ENCODE data around the gene ZFP14. TPM values are rescaled to one million over a fixed set of nuclear protein-coding genes. Genes with fewer than 3 reads are reported as not detected.

Gene ZFP14
- polyA plus RNA-seq (ENCODE audit: insufficient read length in 3 of 3): 10 to 100 TPM; 11.0 to 16.6 (median 14.3) TPM
- long read RNA-seq, donor 1, full-length matches to known transcripts: 1 of 1 reads
- long read RNA-seq, donor 1, partial matches to known transcripts: 0 of 1 reads
- long read RNA-seq, donor 1, other reads (novel, unspliced or antisense): 0 of 1 reads
- long read RNA-seq, donor 2: 0 reads
- long read RNA-seq, donor 3, full-length matches to known transcripts: 1 of 1 reads
- long read RNA-seq, donor 3, partial matches to known transcripts: 0 of 1 reads
- long read RNA-seq, donor 3, other reads (novel, unspliced or antisense): 0 of 1 reads
- long read RNA-seq, donor 4, full-length matches to known transcripts: 1 of 1 reads
- long read RNA-seq, donor 4, partial matches to known transcripts: 0 of 1 reads
- long read RNA-seq, donor 4, other reads (novel, unspliced or antisense): 0 of 1 reads
- long read RNA-seq, donor 5, full-length matches to known transcripts: 1 of 1 reads
- long read RNA-seq, donor 5, partial matches to known transcripts: 0 of 1 reads
- long read RNA-seq, donor 5, other reads (novel, unspliced or antisense): 0 of 1 reads
- long read RNA-seq, donor 6: 0 reads
- long read RNA-seq, donor 7, full-length matches to known transcripts: 3 of 3 reads
- long read RNA-seq, donor 7, partial matches to known transcripts: 0 of 3 reads
- long read RNA-seq, donor 7, other reads (novel, unspliced or antisense): 0 of 3 reads
- long read RNA-seq, donor 8, full-length matches to known transcripts: 1 of 1 reads
- long read RNA-seq, donor 8, partial matches to known transcripts: 0 of 1 reads
- long read RNA-seq, donor 8, other reads (novel, unspliced or antisense): 0 of 1 reads
- long read RNA-seq, donor 9: 0 reads
- long read RNA-seq, donor 10, full-length matches to known transcripts: 2 of 2 reads
- long read RNA-seq, donor 10, partial matches to known transcripts: 0 of 2 reads
- long read RNA-seq, donor 10, other reads (novel, unspliced or antisense): 0 of 2 reads
- long read RNA-seq, donor 11, partial matches to known transcripts: 0 of 1 reads
- long read RNA-seq, donor 11, other reads (novel, unspliced or antisense): 0 of 1 reads
- long read RNA-seq, donor 12, full-length matches to known transcripts: 2 of 2 reads
- long read RNA-seq, donor 12, partial matches to known transcripts: 0 of 2 reads
- long read RNA-seq, donor 12, other reads (novel, unspliced or antisense): 0 of 2 reads
- long read RNA-seq, donor 13: 0 reads
- long read RNA-seq, donor 14: 0 reads
- long read RNA-seq, donor 15: 0 reads
- long read RNA-seq, donor 16, full-length matches to known transcripts: 4 of 4 reads
- long read RNA-seq, donor 16, partial matches to known transcripts: 0 of 4 reads
- long read RNA-seq, donor 16, other reads (novel, unspliced or antisense): 0 of 4 reads

DNA sequence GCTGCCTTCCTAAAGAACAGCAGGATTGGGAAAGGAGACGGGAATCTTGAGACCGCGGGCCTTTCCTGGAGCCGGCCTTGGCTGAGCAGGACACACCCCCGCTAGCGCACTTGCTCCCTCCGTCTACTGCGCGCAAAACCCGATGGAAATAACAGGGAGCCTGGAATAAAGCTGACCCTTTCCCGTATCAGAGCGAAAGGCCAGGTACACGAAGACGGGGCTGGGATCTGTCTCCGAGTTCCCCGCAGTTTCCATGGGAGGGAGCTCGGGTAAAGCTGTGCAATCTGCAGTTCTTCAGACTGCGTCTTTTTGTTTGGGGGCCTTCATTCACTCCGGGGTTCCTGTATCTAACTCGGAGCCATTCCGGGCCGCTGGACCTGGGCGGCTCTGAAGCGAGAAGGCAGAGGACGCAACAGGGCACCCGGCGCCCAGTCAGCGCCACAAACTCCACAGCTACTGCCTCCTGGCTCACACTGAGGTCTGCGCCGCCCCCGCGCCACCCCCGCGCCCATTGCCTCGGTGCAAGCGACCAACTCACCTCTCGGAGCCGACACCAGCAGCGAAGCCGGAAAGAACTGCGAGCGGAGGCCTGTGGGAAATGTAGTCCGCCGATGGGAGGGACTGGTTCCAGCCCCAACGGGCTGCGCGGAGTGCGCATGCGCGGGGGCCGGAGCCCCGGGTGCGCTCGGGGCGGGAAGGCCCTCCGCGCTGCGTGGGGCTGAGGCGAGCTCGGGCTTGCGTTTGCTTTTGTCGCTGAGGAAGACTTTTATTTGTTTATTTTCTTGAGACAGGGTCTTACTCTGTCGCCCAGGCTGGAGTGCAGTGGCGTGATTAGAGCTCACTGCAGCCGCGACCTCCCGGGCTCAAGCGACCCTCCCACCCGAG is at the start of gene ZFP14:
ZFP14 (minus strand) TSS at position 577 of the 885 bp plus-strand sequence. CDS start 11,309 bp downstream, outside the sequence.
- DNase-seq: peak; percentile 95

DNA sequence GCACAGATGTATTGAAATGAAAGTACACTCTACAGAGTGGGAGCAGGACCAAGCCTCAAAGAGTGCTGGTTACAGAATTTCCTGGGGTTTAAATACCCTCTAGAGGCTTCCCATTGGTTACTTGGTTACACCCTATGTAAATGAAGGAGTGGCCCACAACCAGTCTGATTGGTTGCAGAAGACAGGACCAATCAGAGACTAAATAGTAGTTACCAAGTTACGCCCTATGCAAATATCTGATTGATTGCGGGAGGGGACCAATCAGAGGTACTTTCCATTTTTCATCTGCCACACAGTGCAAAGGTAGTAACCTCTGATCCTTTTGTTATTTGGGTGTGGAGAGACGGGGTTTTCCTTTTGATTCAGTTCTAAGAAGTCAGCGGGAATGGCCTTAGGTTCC is 44.9 kb upstream of the ZFP14 start:
- no peak for DNase-seq

DNA sequence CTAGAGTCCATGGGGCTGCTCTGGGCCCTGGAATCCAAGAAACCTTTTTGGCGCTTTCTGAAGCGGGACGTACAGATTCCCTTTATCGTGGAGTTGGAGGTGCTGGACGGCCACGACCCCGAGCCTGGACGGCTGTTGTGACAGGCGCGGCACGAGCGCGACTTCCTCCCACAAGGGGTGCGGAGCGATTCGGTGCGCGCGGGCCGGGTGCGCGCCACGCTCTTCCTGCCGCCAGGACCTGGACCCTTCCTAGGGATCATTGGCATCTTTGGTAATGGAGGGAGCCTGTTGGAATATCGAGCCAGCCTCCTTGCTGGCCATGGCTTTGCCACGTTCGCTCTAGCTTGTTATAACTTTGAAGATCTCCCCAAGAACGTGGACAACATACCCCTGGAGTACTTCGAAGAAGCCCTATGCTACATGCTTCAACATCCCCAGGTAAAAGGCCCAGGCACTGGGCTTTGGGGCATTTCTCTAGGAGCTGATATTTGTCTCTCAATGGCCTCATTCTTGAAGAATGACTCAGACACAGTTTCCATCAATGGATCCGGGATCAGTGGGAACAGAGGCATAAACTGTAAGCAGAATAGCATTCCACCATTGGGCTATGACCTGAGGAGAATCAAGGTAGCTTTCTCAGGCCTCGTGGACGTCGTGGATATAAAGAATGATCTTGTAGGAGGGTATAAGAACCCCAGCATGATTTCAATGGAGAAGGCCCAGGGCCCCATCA is 42.9 kb upstream of the ZFP14 start:
- DNase-seq: no peak

DNA sequence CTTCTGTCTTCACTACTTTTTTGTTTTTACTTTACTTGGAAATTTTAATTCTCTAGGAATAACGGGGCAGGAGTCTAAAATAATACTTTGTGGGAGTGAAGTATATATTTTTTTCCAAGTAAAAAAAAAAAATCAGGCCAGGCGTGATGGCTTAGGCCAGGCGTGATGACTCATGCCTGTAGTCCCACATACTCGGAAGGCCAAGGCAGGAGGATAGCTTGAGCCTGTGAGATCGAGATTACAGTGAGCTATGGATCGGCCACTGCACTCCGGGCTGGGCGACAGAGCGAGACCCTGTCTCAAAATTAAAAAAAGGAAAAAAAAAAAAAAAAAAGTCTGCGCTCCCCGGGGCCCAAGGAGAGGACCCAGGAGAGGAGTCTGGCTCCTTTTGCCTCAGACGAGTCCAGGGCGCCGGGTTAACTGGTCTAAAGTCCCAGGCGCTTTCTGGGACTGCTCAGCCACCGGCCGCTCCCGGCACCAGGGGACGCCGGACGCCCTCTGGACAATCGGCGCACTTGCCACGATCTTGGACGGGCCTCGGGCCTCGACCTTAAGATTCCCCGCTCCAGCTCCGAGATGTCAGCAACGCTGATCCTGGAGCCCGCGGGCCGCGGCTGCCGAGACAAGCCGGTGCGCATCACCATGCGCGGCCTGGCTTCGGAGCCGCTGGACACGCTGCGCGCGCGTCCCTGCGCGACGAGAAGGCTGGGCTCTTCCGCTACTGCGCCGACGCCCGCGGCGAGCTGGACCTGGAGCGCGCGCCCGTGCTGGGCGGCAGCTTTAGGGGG is 42.2 kb upstream of the ZFP14 start:
- peak; percentile 42 for DNase-seq

DNA sequence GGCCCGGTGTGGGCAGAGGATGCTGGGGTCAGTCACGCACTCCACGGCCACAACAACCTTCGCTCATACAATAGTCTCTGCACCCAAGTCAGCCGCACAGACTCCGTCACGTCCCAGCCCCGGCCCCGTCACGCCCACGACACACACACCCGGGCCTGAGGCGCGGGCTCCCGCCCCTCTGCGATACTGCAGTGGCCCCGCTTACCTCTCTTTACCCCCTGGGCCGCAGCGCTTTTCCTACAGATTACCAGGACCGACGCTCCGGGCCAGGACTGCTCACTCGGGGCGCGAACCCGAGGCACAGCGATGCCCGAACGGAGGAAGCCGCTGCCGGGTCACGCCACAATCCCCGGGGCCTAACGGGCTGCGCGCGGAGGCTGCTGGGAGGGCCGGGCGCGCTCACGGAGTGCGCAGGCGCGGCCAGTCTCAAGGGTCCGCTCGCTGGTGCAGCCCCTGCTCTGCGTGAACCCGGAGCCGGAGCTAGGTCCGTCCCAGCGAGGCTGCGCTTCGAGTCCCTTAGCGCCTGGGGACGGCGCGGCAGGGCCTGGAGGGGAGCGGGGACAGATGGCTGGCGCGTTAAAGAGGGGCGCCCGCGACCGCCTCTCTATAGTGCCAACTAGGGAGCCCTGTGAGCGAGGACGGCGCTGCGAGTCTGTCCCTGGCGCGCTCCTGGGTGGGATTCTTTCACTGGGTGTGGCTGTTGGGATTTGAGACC is 39.4 kb upstream of the ZFP14 start, which contains the start of gene ZFP82:
ZFP82 (minus strand) TSS at position 358 of the 715 bp plus-strand sequence. CDS start 8,855 bp downstream, outside the sequence.
- DNase-seq: peak; percentile 86

DNA sequence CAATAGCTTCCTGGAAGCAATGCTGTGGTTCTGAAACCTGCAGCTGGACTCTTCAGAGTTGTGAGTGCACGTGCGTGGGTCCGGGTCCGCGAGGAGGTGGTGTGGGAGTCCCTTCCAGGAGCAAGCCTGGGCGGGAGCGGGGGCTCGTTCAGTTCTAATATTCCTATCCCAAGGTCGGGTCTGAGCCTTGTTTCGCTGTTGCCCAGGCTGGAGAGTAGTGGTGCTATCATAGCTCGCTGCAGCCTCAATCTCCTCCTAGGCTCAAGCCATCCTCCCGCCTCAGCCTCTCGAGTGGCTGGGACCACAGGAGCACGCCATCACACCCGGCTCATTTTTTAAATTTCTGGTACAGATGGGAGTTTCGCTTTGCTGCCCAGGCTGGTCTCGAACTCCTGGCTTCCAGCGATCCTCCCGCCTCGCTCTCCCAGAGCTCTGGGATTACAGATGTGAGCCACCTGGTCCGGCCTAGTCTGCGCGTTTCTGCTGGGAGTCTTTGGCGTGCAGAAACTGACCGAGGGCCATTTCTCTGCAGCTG is 38.8 kb upstream of the ZFP14 start:
- DNase-seq: no peak

DNA sequence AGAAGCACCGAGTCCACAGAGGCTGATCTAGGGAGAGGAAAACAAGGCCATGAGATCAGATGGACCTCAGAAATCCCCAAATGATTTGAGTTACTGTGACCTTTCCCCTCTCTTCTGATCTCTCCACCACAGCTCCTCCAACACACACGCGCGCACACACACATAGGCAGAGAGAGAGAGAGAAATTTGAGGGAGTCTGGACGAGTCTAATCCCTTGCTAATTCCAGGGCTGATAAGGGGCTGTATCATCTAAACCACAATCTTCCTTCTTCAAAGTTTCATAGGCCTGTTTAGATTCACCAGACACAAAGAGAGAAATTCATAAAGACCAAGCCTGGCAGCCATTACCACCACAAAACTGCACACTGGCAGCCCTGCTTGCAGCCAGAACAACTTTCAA is 30.8 kb upstream of the ZFP14 start:
- DNase-seq: no peak

DNA sequence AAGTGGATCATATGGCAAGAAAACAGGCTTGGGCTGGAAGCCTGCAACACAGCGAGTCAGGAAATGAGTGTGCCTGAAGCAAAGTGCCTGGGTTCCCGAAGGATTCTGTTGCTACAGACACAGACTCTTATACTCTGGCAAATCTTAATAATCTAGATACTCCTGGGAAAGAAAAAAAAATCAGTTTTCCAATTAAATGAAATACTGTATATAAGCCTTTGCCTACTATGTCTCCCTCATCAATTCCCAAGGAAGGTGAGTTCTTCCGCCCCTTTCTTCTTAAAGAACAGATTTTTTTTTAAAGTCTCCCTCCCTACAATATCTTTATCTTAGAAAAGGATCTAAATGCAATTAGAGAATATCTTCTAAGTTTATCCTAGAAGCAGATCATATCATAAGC is 29.1 kb upstream of the ZFP14 start:
- DNase-seq: no peak

DNA sequence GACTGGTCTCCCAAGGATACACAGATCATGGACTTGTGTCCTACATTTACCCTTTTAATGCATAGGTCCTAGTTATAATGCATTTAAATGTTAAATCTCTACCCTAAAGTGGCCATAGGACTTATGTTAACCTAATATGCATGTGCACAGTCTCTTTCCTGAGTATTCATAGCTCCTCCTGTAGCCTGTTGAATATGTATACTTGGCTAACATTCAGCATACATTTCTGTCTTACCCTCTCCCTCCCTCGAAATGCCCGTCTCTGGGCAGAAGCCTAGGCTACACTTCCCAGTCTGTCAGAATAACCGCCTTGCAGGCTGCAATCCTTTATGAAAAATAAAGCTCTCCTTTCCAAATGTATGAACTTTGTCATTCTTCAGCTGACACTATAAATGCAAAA is 25.5 kb upstream of the ZFP14 start:
- DNase-seq: no peak

DNA sequence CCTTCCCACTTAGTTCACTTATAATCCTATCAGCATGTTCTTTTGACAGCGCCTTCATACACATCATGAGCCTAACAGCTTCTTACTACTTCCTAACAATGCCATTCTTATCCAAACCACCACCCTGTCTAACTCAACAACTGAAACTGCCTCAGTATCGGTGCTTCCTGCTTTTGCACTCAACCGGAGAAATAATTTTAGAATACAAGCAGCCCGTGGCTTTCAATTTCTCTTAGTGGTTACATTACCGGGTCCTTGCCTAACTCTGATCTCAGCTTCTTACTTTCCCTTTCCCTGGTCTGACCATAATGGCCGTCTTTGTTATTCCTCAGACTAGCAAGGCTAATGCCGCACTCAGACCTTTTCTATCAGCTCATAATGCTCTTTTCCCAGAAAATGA is 22.5 kb upstream of the ZFP14 start:
- DNase-seq: no peak

DNA sequence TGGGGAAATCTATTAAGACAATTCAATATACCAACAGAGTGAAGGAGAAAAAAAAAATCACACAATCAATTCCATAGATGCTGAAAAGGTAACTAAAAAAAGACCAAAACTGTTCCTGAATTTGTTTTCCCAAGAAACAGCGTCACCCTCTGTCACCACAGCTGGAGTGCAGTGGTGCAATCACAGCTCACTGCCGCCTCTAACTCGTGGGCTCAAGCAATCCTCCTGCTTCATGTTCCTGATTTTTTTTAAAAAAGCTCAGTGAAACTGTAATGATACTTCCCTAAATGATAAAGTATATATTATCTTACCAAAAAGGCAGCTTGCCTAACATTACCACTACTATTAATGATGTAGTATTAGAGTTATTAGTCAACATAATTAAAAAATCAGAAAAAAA is 19.6 kb upstream of the ZFP14 start:
- DNase-seq: no peak

DNA sequence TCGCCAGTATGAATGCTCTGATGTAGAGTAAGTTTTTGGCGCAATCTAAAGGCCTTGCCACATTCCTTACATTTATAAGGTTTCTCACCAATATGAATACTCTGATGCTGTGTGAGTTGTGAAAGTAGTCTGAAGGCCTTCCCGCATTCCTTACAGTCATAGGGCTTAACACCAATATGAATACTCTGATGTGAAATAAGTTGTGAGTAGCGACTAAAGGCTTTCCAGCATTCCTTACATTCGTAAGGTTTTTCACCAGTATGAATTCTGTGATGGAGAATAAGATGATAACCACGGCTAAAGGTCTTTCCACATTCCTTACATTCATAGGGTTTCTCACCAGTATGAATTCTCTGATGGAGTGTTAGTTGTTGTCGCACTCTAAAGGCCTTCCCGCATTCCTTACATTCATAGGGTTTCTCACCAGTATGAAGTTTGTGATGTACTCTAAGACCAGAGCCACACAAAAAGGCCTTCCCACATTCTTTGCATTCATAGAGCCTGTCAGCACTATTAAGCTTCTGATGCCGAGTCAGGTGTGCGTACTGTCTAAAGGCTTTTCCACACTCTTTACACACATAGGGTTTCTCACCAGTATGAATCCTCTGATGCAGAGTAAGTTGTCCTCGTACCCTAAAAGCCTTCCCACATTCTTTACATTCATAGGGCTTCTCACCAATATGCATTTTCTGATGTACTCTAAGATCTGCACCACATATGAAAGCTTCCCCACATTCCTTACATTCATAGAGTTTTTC is 14.1 kb upstream of the ZFP14 start:
- DNase-seq: no peak

DNA sequence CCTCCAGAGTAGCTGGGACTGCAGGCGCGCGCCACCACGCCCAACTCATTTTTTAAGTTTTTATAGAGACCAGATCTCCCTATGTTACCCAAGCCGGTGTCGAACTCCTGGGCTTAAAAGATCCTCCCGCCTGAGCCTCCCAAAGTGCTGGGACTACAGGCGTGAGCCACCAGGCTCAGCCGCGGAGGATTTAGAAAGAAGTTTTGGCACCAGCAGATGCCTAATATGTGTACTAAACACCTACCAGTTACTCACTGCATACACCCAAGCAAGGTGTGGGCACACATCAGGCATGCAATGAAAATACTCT is 464 bp upstream of the ZFP14 start:
- DNase-seq: no peak

DNA sequence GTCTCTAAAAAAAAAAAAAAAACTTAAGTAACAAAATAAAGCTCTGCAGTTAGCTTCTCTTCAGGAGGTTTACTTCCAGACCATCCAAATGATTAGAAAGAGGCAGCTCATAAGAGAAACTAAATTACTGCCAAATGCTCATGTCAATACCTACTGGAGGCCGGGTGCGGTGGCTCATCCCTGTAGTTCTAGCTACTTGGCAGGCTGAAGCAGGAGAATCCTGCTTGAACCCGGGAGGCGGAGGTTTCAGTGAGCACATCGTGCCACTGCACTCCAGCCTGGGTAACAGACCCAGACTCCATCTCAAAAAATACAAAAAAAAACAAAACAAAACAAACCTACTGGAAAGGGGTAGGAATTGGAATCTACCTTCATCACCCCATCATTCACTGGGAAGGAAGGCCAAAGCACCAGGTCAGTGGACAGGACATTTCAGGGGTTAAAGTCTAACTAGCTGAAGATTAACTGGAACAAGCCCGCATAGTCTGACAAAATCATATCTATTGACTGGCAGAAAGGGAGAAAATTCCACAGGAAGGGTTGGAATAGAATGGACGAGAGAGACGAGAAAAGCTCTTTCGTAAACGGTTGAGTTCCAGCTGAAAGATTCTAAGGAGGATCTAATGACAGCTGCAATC is 1.3 kb downstream of the ZFP14 start:
- DNase-seq: no peak

DNA sequence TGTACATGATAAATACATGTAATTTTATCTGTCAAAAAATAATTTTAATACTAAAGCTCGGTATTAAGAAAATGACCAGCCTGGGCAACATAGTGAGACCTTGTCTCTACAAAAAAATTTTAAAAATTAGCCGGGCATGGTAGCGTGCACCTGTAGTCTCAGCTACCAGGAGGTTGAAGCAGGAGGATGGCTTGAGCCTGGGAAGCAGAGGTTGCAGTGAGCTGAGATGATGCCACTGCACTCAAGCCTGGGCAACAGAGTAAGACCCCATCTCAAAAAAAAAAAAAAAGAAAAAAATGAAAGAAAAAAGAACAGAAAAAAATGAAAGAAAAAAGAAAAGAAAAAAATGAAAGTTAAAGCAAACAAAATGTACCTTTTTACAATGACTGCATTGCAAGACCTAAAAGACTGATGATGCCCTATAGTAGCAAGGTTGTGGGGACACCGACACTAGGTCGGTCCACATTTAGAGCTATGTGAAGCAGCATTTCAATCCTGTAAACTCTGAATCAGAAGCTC is 5.3 kb downstream of the ZFP14 start:
- no peak for DNase-seq

DNA sequence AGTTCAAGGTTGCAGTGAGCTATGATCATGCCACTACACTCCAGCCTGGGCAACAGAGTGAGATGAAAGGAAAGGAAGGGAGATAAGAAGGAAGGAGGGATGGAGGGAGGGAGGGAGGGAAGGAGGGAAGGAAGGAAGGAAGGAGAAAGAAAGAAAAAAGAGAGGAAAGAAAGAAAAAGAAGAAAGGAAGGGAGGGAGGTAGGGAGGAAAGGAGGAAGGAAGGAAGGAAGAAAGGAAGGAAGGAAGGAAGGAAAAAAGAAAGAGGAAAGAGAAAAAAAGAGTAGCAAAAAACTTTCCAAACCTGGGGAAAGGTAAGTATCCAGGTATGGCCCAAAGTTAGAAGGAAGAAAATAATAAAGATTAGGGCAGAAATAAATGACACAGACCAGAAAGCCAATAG is 7.1 kb downstream of the ZFP14 start:
- no peak for DNase-seq

DNA sequence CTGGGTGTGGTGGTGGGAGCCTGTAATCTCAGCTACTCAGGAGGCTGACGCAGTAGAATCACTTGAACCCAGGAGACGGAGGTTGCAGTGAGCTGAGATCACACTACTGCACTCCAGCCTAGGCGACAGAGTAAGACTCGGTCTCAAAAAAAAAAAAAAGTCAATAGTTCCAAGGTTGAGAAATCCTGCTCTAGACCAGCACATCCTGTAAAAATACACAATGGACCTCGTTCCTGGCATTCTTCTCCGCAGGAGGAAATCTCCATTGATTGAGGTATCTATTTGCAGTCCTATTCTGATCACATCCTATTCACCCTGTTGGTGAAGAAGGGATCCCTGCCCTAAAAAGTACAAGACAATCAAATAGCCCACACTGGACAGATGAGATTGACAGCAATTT is 15.2 kb downstream of the ZFP14 start:
- no peak for DNase-seq
